Activated naive CD8-positive, alpha-beta T cell treated with anti-CD3 and anti-CD28 coated beads for 36 hours (primary cell): ENCODE results near the gene PANK1. TPM values are rescaled to one million over a fixed set of nuclear protein-coding genes. Genes with fewer than 3 reads are reported as not detected.

Experiments
- total RNA-seq, 2 experiments: library from RNA; stranded (reverse); gene quantifications; one replicate each; pipeline ENCODE4 v1.2.3, GENCODE V29; 2021

Gene PANK1
- total RNA-seq, 2 experiments from 2014 or later, result 2.0 TPM

Other genes with a start within 250 kb of the PANK1 start
- gene IFIT5, start 230.7 kb downstream of the PANK1 start, total RNA-seq, result 10 to 100 TPM; 15.0 to 16.5 TPM
- gene SLC16A12, start 109.6 kb downstream of the PANK1 start, total RNA-seq, result not detected
- gene KIF20B, start 56.3 kb upstream of the PANK1 start, total RNA-seq, result 10 to 100 TPM; 61.7 to 63.2 TPM